GM13976 (cell line): ENCODE data around the gene ESAM.

ENCODE experiments used
- DNase-seq: peaks from one replicate; pipeline ENCODE4 v3.0.0; 2012; ENCODE audit warnings: low spot score
- CTCF ChIP-seq: IDR thresholded peaks from 2 replicates; pipeline ENCODE4 v1.5.1; 2012; ENCODE audit warnings: borderline replicate concordance, mild to moderate bottlenecking; ENCODE audit not compliant: insufficient read depth; ENCODE audit errors: extremely low read depth, missing control alignments, control extremely low read depth
- in situ Hi-C: fragments of 300-500 bp; cut with MboI; formaldehyde crosslinking; loops from one replicate; pipeline ENCODE4 v1.12.0; 2022; ENCODE audit warnings: low sequenced_read_pairs, mixed read lengths, inconsistent platforms; ENCODE audit not compliant: unreplicated experiment

ESAM gene

DNA sequence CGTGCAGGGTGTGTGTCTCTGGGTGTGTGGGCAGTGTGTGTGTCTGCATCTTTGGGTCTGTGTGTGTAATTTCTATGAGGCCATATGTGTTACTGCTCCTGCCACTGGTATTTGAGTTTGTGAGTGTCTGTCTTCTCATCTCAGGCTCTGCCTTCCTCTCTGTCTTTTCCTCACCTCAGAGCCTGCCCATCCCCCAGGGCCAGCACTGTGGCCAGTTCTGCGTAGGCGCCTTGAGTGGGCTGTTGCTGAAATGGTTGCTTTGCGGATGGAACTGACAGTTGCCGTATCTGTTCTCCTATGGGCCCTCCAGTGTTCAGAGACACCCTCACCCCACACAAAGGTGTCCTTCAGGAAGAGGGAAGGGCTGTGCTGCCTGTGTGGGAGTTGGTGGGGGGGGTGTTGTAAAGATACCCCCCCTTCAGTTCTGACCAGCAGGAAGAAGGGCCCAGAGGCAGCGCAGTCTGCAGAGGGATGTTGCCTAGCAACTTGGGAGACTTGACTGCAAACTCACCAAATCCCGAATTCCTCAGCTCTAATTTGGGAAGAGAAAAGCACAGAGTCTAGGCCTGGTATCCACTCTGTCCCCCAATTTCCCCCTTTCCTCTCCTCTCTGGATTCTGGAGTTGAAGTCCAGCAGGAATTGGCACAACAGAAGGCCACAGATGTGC is 24.3 kb downstream of the ESAM start:
- in situ Hi-C loops = no loop called here
- DNase-seq = no peak
- TF ChIP-seq CTCF = no peak

GRCh38 chr11:124736736-124737135 is 25.4 kb downstream of the ESAM start:
- no peak for DNase-seq

DNA sequence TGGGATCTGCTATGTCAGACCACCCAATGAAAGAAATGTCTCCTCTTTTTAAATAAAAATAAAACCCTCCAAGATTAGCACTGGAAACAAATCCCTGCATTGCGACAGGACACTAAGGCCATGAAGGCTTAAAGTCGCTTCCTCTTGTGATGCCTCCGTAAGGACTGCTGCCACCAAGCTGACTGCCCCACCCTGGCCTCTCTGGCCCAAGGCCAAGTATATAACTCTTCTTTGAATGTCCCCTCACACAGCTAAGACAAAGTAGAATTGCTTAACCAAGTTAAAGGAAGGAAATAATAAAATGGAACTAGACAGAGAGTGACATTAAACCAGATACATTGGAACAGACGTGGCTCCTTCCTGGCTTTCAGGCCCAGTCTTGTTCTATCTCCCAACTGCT is 29.9 kb downstream of the ESAM start:
- TF ChIP-seq CTCF = no peak
- in situ Hi-C loops = no loop called here
- DNase-seq = no peak

More at GRCh38 chr11:124736736-124737135, 25.4 kb downstream of the ESAM start:
- in situ Hi-C loops = no loop called here
- no peak for TF ChIP-seq CTCF

- DNase-seq = no peak
- no peak for TF ChIP-seq CTCF
- in situ Hi-C loops = no loop called here
Measured at GRCh38 chr11:124729571-124729970, 32.5 kb downstream of the ESAM start.

DNA sequence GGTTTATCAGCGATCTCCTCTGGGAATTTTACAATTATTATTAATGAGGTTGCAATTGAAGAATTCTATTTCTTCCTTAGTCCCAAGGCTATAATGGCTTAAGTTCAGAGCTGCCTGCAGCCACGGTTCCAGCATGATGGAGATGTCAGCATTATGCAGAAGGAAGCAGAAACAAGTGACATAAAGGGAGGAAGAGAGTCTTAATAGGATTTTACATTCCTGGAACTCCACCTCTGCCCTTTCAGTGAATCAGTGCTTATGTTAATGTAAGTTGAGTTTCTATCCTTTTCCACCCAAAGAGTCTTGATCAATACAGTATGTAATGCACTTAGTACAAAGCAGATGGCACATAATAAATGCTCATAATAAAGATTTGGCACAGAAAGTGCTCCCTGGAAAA is 34.0 kb downstream of the ESAM start:
- in situ Hi-C loops = no loop called here
- TF ChIP-seq CTCF = no peak
- no peak for DNase-seq

DNA sequence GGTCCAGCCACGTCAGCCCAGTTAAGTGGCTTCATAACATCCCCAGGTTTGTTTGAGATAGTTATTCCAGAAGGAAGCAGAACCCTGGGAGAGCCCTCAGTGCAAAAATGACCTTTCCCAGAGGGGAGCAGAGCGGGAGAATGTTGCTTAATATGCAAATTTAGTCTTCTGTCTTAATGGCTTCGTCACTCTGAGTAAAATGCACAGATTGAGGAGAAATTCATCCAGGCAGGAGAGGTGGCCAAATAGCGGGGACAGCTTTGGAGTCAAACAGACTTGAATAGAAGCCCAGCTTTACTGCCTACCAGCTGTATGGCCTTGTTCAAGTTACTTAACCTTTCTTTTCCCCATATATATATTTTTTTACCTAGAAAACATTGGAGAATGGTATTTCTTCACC is 34.6 kb downstream of the ESAM start:
- in situ Hi-C loops = no loop called here
- DNase-seq = no peak
- no peak for TF ChIP-seq CTCF

DNA sequence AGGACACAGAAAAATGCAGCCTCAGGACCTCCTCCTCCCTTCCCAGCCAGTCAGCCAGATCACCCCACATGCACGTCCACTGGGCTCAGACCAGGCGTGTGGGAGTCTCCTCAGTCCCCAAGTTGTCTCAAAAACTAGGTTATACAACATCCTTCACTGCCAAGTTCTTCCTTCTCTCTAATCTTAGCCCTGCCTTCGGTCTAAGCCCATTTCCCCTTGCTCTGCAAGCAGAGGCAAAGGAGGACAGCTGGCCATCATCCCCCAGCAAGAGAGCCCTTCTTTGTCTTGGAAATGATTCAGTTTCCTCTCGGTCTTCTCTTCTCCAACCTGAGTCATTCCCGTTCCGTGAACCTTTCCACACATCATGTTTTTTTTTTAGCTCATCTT is 36.4 kb downstream of the ESAM start:
- in situ Hi-C loops = no loop called here
- DNase-seq = no peak
- no peak for TF ChIP-seq CTCF
